GM12878 (cell line): ENCODE data around the gene INO80.

Source experiments
- CBFB ChIP-seq: IDR thresholded peaks from 2 replicates; pipeline ENCODE4 v1.6.1; 2016; ENCODE audit warnings: antibody characterized with exemption, low read depth
- EZH2 ChIP-seq: IDR thresholded peaks from 2 replicates; pipeline ENCODE4 v1.6.1; 2012; ENCODE audit warnings: low read depth, mild to moderate bottlenecking, control low read depth, inconsistent platforms, low read length, borderline replicate concordance; ENCODE audit not compliant: control insufficient read depth
- KDM1A ChIP-seq: fragments of 200-600 bp; sonication (generic); IDR thresholded peaks from 2 replicates; pipeline ENCODE4 v1.6.1; 2016; ENCODE audit warnings: borderline replicate concordance
- MAX ChIP-seq: IDR thresholded peaks from 2 replicates; pipeline ENCODE4 v1.6.1; 2012; ENCODE audit warnings: low read depth, low read length, improper control_type of control experiment
- NFIC ChIP-seq: IDR thresholded peaks from 2 replicates; pipeline ENCODE4 v1.6.1; 2012; ENCODE audit warnings: low read depth, mild to moderate bottlenecking, inconsistent platforms, low read length, moderate library complexity
- POLR2AphosphoS5 ChIP-seq: IDR thresholded peaks from 2 replicates; pipeline ENCODE4 v1.6.1; 2011; ENCODE audit warnings: mild to moderate bottlenecking, low read length, inconsistent platforms
- ZBTB40 ChIP-seq: fragments of 450-650 bp; IDR thresholded peaks from 2 replicates; pipeline ENCODE4 v1.6.1; 2016; ENCODE audit warnings: mild to moderate bottlenecking, moderate library complexity, borderline replicate concordance
- TF ChIP-seq, protein P1 (sequence below), 3 experiments: IDR thresholded peaks in 2 of 3; conservative IDR thresholded peaks in 1 of 3; 2 replicates each; pipeline ENCODE4 v1.5.1; 2011; ENCODE audit warnings: low read depth in 3 of 3, low read length in 3 of 3, mild to moderate bottlenecking in 3 of 3, control low read depth in 2 of 3, moderate library complexity in 2 of 3, inconsistent platforms in 1 of 3, mixed read lengths in 1 of 3; ENCODE audit not compliant: control insufficient read depth in 2 of 3, insufficient read depth in 1 of 3; ENCODE audit errors: extremely low read depth in 1 of 3

GRCh38 chr15:40984406-40984805 is 131.7 kb downstream of the INO80 start:
- no peak for TF ChIP-seq ZBTB40
- TF ChIP-seq, protein P1, sequence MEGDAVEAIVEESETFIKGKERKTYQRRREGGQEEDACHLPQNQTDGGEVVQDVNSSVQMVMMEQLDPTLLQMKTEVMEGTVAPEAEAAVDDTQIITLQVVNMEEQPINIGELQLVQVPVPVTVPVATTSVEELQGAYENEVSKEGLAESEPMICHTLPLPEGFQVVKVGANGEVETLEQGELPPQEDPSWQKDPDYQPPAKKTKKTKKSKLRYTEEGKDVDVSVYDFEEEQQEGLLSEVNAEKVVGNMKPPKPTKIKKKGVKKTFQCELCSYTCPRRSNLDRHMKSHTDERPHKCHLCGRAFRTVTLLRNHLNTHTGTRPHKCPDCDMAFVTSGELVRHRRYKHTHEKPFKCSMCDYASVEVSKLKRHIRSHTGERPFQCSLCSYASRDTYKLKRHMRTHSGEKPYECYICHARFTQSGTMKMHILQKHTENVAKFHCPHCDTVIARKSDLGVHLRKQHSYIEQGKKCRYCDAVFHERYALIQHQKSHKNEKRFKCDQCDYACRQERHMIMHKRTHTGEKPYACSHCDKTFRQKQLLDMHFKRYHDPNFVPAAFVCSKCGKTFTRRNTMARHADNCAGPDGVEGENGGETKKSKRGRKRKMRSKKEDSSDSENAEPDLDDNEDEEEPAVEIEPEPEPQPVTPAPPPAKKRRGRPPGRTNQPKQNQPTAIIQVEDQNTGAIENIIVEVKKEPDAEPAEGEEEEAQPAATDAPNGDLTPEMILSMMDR (IDR thresholded peaks at IDR 0.05 in 2 of 3, conservative IDR thresholded peaks at IDR 0.05 in 1 of 3; ENCODE audit: control insufficient read depth in 2 of 3, extremely low read depth in 1 of 3, insufficient read depth in 1 of 3, low read depth in 3 of 3, low read length in 3 of 3), result no peak
- no peak for TF ChIP-seq NFIC
- TF ChIP-seq EZH2, result no peak
- no peak for TF ChIP-seq MAX
- TF ChIP-seq CBFB, result no peak
- TF ChIP-seq POLR2AphosphoS5, result no peak
- no peak for TF ChIP-seq KDM1A
